ENCODE results near the gene BCAR3. TPM values are rescaled to one million over a fixed set of nuclear protein-coding genes. Genes with fewer than 3 reads are reported as not detected.

BCAR3 gene
- total RNA-seq = 1 to 10 TPM; 1.3 to 1.9 TPM

DNA sequence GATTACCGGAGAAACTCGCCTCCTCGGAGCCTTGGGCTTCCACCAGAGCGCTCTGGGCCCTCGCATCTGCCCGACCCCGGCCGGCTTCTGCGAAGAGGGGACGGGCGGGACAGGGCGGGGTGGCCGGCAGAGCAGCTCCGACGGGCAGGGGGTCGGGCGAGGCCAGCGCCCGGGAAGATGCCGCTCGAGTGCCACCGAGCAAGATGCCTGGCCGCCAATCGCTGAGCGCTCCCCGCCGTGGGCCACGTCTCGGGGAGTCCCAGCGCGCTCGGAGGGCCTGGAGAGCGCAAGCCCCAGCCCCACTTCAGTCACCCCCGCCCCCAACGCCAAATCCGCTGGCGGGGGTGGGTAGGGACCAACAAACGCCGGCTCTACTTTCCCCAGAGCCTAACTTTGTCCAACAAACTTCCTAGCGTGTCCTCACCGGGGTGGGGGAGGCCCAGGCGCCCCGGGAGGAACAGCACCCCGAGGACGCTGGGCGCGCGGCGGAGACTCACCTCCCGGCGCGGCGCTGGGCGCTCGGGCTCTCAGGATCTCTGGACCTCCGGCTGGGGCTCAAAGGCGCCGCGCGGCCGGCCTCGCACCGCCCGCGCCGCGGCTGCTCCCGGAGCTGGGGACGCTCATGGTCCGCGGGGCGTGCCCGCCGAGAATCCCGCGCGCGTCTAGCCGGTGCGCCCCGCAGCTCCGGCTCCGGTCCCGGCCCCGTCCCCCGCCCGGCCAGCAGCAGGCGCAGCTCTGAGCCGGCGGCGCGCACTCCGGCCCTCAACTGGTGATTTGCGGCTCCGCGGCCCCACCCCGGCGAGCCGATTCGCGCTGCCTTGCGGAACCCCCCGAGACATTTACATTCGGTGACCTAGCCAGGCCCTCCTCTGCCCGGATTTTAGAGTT lies at the start of gene BCAR3:
TSS of gene BCAR3 (minus strand) at position 737 of the 888 bp plus-strand sequence. CDS start 6,907 bp downstream, outside the sequence.
- Mint-ChIP-seq H3K27me3 (peaks cover 31% of the 10 kb centered on the region), H3K27ac (no peak within 1 kb of the TSS), H3K4me3 (peak within 1 kb of the TSS; percentile 75), H3K9me3 (no peaks in the 10 kb centered on the region), H3K4me1 (peaks cover 9% of the 10 kb centered on the region), H3K36me3 (ENCODE audit: low read depth) (no peaks in the 10 kb centered on the region)
- peak; percentile 64 for ATAC-seq (replicated peaks)

DNA sequence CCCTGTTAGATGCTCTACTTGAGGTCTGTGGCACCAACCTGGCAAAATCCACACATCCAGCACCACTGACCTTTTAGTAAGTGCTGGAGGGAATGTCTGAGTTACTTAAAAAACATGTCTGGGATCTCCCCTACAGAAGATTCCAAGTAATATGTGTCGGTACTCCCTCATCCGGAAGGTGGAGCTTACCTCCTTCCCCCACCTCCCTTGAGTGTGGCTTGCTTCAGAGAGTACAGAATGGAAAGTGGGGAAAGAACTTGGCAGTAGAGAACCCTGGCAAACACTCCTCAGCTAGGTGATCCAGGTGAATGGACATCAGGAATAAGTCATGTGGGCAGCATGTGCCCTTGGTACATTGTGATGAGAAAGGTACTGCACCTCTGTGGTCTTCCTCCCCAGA lies 49.0 kb upstream of the BCAR3 start:
- H3K36me3 Mint-ChIP-seq (ENCODE audit: low read depth) = no peaks in the 10 kb centered on the region
- H3K4me3 Mint-ChIP-seq = no peak overlapping the region
- ATAC-seq (replicated peaks) = no peak
- H3K9me3 Mint-ChIP-seq = no peaks in the 10 kb centered on the region
- H3K27me3 Mint-ChIP-seq = no peaks in the 10 kb centered on the region
- H3K27ac Mint-ChIP-seq = no peak overlapping the region
- H3K4me1 Mint-ChIP-seq = no peaks in the 10 kb centered on the region

DNA sequence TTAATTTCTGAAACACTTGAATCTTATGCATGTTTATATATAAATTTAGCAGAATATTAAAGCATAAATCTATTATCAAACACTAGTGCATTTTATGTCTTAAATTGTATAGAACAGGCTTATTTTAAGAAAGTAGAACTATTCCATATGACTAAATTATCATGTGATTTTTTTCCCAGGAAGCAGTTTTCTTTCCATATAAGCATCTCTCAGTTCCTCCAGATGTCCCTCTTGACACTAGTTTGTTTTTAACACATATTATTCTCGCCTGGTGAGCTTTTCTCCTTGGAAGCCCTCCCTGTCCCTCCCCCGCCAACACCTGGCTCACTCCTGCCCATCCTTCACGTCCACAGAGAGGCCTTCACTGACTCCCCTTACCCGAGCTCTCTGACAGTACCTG lies 48.3 kb upstream of the BCAR3 start:
- H3K4me1 Mint-ChIP-seq = no peaks in the 10 kb centered on the region
- H3K4me3 Mint-ChIP-seq = no peak overlapping the region

GRCh38 chr1:93729502-93729901 lies 47.9 kb upstream of the BCAR3 start:
- no peaks in the 10 kb centered on the region for H3K9me3 Mint-ChIP-seq
- no peaks in the 10 kb centered on the region for H3K4me1 Mint-ChIP-seq
- H3K27me3 Mint-ChIP-seq = no peaks in the 10 kb centered on the region
- no peaks in the 10 kb centered on the region for H3K36me3 Mint-ChIP-seq (ENCODE audit: low read depth)
- ATAC-seq (replicated peaks) = no peak
- no peak overlapping the region for H3K4me3 Mint-ChIP-seq
- no peak overlapping the region for H3K27ac Mint-ChIP-seq

More for the DNA sequence above, 48.3 kb upstream of the BCAR3 start:
- Mint-ChIP-seq H3K36me3 (ENCODE audit: low read depth) (no peaks in the 10 kb centered on the region), H3K27ac (no peak overlapping the region), H3K9me3 (no peaks in the 10 kb centered on the region), H3K27me3 (no peaks in the 10 kb centered on the region)
- no peak for ATAC-seq (replicated peaks)

- Mint-ChIP-seq H3K36me3 (ENCODE audit: low read depth) (no peaks in the 10 kb centered on the region), H3K4me1 (no peaks in the 10 kb centered on the region), H3K27me3 (no peaks in the 10 kb centered on the region), H3K27ac (no peak overlapping the region), H3K4me3 (no peak overlapping the region), H3K9me3 (no peaks in the 10 kb centered on the region)
- ATAC-seq (replicated peaks) = no peak
Measured at GRCh38 chr1:93728480-93729131, 47.0 kb upstream of the BCAR3 start.

- Mint-ChIP-seq H3K27ac (no peak overlapping the region), H3K36me3 (ENCODE audit: low read depth) (no peaks in the 10 kb centered on the region), H3K4me3 (no peak overlapping the region), H3K27me3 (no peaks in the 10 kb centered on the region), H3K9me3 (no peaks in the 10 kb centered on the region), H3K4me1 (no peaks in the 10 kb centered on the region)
- ATAC-seq (replicated peaks) = no peak
Measured at GRCh38 chr1:93723733-93724270, 42.2 kb upstream of the BCAR3 start.

DNA sequence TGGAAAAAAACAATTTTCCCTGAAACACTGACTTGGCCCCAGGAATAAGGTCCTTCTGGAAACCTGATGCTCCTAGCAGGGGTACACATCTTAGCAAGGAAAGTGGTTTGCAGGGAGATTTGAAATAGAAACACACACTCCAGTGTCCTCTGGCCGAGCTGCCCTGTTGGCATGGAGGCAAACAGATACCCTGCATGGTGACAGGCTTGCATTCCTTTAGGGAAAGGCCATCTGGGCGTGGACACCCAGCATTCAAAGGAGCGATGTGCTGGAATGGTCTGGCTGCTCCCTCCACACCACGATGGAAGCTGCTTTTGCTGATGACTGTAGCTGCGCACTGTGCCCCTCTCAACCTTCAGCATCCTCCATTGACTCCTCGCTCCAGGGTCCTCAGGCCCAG lies 41.5 kb upstream of the BCAR3 start:
- no peak for ATAC-seq (replicated peaks)
- Mint-ChIP-seq H3K27ac (no peak overlapping the region), H3K36me3 (ENCODE audit: low read depth) (no peaks in the 10 kb centered on the region), H3K27me3 (no peaks in the 10 kb centered on the region), H3K4me1 (no peaks in the 10 kb centered on the region), H3K4me3 (no peak overlapping the region), H3K9me3 (peaks cover 1% of the 10 kb centered on the region)

DNA sequence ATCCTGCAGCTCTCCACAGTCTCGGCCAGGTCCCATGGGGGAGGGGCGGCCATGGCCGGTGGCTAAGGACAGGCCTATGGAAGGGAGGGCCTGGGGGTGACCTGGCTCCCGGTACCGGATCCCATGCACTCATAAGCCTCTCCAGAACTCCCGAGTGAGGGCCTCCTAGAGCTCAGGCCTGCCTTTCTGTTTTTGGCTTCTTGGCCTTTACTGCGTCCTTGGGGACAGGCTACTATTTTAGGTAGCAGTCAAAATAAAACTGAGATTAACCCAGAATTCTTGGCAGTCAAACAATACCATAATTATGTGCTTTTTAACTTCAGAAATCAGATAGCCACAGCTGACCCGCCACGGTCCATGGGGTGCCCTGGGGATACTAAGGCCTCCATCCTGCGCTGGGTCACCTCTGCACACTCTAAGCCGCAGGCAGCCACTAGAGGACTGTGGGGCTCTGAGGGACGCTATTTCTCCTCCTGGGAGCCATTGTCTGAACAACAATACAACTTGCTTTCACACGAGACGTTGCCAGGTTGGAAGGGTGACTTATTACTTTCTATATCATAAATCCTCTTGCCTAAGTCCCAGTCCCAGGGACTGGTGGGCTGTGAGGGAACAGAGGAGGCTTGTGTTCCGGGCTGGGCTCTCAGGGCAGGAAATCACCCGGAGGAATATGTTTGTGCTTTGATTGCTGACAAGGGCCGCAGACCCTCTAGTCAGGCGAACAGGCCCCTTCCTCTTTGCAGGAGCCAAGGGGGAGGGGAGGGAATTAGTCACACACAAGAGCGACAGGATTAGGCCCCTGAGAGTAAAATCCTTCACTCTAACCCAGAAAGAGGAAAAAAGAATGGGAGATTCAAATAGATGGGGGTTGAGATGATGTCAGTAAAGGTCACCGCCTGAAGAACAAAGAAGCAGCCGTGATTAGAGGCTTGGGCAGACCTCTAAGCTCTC lies 40.7 kb upstream of the BCAR3 start:
- H3K36me3 Mint-ChIP-seq (ENCODE audit: low read depth) = no peaks in the 10 kb centered on the region
- no peak for ATAC-seq (replicated peaks)
- H3K27ac Mint-ChIP-seq = no peak overlapping the region
- H3K27me3 Mint-ChIP-seq = no peaks in the 10 kb centered on the region
- H3K4me3 Mint-ChIP-seq = no peak overlapping the region
- peaks cover 3% of the 10 kb centered on the region for H3K9me3 Mint-ChIP-seq
- H3K4me1 Mint-ChIP-seq = no peaks in the 10 kb centered on the region

DNA sequence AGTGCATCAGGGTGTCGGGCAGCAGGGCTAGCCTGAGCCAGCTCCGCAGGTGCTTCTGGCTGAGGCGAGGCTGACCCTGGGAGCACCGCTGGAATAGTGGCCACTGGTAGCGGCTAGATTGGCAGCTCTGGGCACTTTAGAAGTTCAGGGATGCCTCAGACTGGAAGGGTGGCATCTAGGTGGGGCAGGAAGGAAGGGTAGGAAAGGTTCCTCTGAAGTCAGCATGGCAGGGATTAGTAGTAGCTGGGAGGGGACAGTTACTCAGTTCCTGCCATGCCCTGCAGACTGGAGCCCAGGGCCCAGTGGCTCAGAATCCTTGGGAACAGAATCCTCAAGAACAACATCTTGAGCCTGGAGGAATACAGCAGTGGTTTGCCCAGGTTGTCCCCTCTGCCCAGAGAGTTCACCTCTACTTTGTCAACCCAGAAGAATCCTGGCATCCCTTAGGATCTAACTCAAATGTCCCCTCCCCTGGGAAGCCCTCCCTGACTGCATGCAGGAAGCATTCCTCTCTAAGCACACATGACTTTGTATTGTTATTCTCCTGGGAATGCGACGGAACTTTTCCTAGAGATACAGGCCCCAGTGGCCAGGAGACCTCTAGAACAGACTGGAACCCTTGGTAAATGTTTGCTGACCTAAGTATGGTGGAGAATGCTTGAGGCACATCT lies 39.5 kb upstream of the BCAR3 start:
- peaks cover 4% of the 10 kb centered on the region for H3K4me1 Mint-ChIP-seq
- peaks cover 7% of the 10 kb centered on the region for H3K9me3 Mint-ChIP-seq
- H3K4me3 Mint-ChIP-seq = no peak overlapping the region
- H3K27me3 Mint-ChIP-seq = no peaks in the 10 kb centered on the region
- no peaks in the 10 kb centered on the region for H3K36me3 Mint-ChIP-seq (ENCODE audit: low read depth)
- H3K27ac Mint-ChIP-seq = no peak overlapping the region
- ATAC-seq (replicated peaks) = no peak

DNA sequence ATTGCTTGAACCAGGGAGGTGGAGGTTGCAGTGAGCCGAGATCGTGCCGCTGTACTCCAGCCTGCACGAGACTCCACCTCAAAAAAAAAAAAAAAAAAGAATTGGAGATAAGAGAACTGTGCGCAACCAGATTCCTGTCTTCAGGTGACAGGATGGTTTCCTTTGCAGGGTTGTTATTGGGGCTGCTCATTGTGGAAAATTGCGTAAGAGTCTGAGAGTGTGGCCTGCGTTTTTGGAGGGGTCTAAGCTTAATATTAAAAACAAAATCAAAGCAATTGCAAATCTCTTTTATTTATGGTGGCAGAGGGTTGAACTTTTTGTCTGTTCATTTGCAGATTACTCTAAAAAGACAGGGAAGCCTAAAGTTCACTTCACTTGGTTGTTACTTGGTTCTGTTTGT lies 36.0 kb upstream of the BCAR3 start:
- Mint-ChIP-seq H3K4me1 (peaks cover 22% of the 10 kb centered on the region), H3K27ac (no peak overlapping the region), H3K9me3 (peaks cover 7% of the 10 kb centered on the region), H3K27me3 (peaks cover 2% of the 10 kb centered on the region), H3K4me3 (no peak overlapping the region), H3K36me3 (ENCODE audit: low read depth) (no peaks in the 10 kb centered on the region)
- no peak for ATAC-seq (replicated peaks)

- H3K9me3 Mint-ChIP-seq = peaks cover 7% of the 10 kb centered on the region
- H3K36me3 Mint-ChIP-seq (ENCODE audit: low read depth) = no peaks in the 10 kb centered on the region
- peak; percentile 87 for ATAC-seq (replicated peaks)
- peaks cover 9% of the 10 kb centered on the region for H3K27me3 Mint-ChIP-seq
- no peak overlapping the region for H3K27ac Mint-ChIP-seq
- peak overlapping the region; percentile 9 for H3K4me3 Mint-ChIP-seq
- peaks cover 29% of the 10 kb centered on the region for H3K4me1 Mint-ChIP-seq
Measured at GRCh38 chr1:93716941-93717368, 35.3 kb upstream of the BCAR3 start.

GRCh38 chr1:93716163-93716562 lies 34.5 kb upstream of the BCAR3 start:
- Mint-ChIP-seq H3K4me1 (peaks cover 29% of the 10 kb centered on the region), H3K36me3 (ENCODE audit: low read depth) (no peaks in the 10 kb centered on the region), H3K9me3 (peaks cover 7% of the 10 kb centered on the region), H3K4me3 (peak overlapping the region; percentile 43), H3K27ac (no peak overlapping the region), H3K27me3 (peaks cover 9% of the 10 kb centered on the region)
- ATAC-seq (replicated peaks) = no peak

DNA sequence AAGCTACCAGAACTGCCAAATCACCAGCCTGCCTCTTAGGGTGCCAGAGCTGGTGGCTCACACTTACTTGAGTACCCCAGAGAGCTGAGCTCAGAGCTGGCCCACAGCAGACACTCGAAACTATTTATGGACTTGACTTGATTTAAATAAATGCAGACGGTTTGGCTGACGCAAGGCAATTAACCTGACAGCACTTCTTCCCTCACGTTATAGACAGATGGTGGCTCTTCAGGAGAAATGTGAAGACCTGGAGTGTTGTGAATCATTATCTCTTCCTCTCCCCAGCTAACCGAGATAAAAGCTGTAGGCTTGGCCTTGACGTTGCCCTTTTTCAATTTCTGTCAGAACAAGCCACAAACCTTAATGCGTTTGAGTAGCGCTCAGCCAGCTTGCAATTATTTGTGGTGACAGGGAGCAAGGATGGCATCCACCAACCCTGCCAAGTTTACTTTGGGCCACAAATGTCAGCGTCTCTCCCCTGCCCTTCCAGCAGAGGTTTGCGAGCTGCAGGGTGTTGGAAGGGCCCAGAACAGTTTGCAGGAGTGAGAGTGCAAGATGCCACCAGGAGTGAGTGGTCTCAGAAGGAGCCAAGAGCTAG lies 34.0 kb upstream of the BCAR3 start:
- peak; percentile 79 for ATAC-seq (replicated peaks)
- Mint-ChIP-seq H3K36me3 (ENCODE audit: low read depth) (no peaks in the 10 kb centered on the region), H3K4me1 (peaks cover 29% of the 10 kb centered on the region), H3K27ac (peak overlapping the region; percentile 26), H3K9me3 (peaks cover 7% of the 10 kb centered on the region), H3K27me3 (peaks cover 9% of the 10 kb centered on the region), H3K4me3 (peak overlapping the region; percentile 43)
